Stimulated activated CD4-positive, alpha-beta T cell treated with anti-CD3 and anti-CD28 coated beads, TNF-alpha, amount 100 ng/mL, for 4 hours (primary cell): ENCODE results near the gene RIMS4.

Experiments used
- DNase-seq, 3 experiments: peaks; one replicate each; pipeline ENCODE4 v3.0.0-alpha.2; 2020; ENCODE audit warnings: low read depth in 3 of 3

Gene RIMS4

GRCh38 chr20:44742304-44743079 lies 67.9 kb downstream of the RIMS4 start:
- no peak for DNase-seq

- DNase-seq = no peak
These were observed 70.4 kb downstream of the RIMS4 start for GRCh38 chr20:44739942-44740341.

- no peak for DNase-seq
These were observed 71.4 kb downstream of the RIMS4 start for GRCh38 chr20:44738813-44739477.

GRCh38 chr20:44737116-44737515 lies 73.2 kb downstream of the RIMS4 start:
- DNase-seq = no peak

- DNase-seq = no peak
These were observed 74.0 kb downstream of the RIMS4 start for GRCh38 chr20:44736170-44737021.

- DNase-seq = no peak
These were observed 74.6 kb downstream of the RIMS4 start for GRCh38 chr20:44735816-44736169.

GRCh38 chr20:44734938-44735337 lies 75.4 kb downstream of the RIMS4 start:
- DNase-seq = no peak

GRCh38 chr20:44733341-44734069 lies 76.8 kb downstream of the RIMS4 start:
- DNase-seq = peak in 2 of 3 experiments; percentile 22 to 23

- DNase-seq = no peak
These were observed 78.0 kb downstream of the RIMS4 start for GRCh38 chr20:44732327-44732726.

- DNase-seq = no peak
These were observed 78.7 kb downstream of the RIMS4 start for GRCh38 chr20:44731657-44732056.

GRCh38 chr20:44730441-44730840 lies 79.9 kb downstream of the RIMS4 start:
- no peak for DNase-seq

- no peak for DNase-seq
These were observed 81.4 kb downstream of the RIMS4 start for GRCh38 chr20:44728801-44729443.

- no peak for DNase-seq
These were observed 82.7 kb downstream of the RIMS4 start for GRCh38 chr20:44727651-44728050.

- DNase-seq = no peak
These were observed 83.3 kb downstream of the RIMS4 start for GRCh38 chr20:44727039-44727438.

- DNase-seq = no peak
These were observed 84.5 kb downstream of the RIMS4 start for GRCh38 chr20:44725837-44726236.

GRCh38 chr20:44724423-44725091 lies 85.8 kb downstream of the RIMS4 start:
- no peak for DNase-seq

GRCh38 chr20:44723798-44724362 lies 86.5 kb downstream of the RIMS4 start:
- no peak for DNase-seq

- DNase-seq = no peak
These were observed 87.0 kb downstream of the RIMS4 start for GRCh38 chr20:44723391-44723790.

- no peak for DNase-seq
These were observed 87.4 kb downstream of the RIMS4 start for GRCh38 chr20:44722990-44723389.

- DNase-seq = no peak
These were observed 88.6 kb downstream of the RIMS4 start for GRCh38 chr20:44721785-44722054.
